HCT116 (cell line): ENCODE results near the gene TRIM63. TPM values are rescaled to one million over a fixed set of nuclear protein-coding genes. Genes with fewer than 3 reads are reported as not detected.

ENCODE experiments used
- ATAC-seq: fragments of 200-7000 bp; cut with Tn5 transposase; 2 replicates; pipeline ENCODE4 v1.9.1; 2020; ENCODE audit warnings: mild to moderate bottlenecking, moderate library complexity
- BruUV-seq: library from RNA; stranded (reverse); fragments of 400-500 nt; replicated peaks from 2 replicates; lab custom pipeline; 2021; lab: Mats Ljungman, UMichigan
- CTCF ChIA-PET: fragments of 300-600 bp; sonication (Branson Sonifier 250); formaldehyde crosslinking; loops from one replicate; lab custom pipeline; 2021; ENCODE audit warnings: antibody characterized with exemption; lab: Charles Lee
- POLR2A ChIA-PET: fragments of 300-600, 350-600 bp; sonication (Branson Sonifier 250); formaldehyde crosslinking; loops from one replicate; lab custom pipeline; 2021; ENCODE audit warnings: antibody characterized with exemption; lab: Charles Lee
- RAD21 ChIA-PET, 2 experiments: fragments of 300-600 bp; sonication (Branson Sonifier 250); formaldehyde crosslinking; loops; one replicate each; lab custom pipeline; 2023; ENCODE audit warnings: low total read pairs in 2 of 2; ENCODE audit not compliant: uncharacterized antibody in 2 of 2, unreplicated experiment in 2 of 2, low non-redundant PET in 1 of 2; lab: Charles Lee
- DNase-seq: peaks from one replicate; pipeline ENCODE4 v3.0.0-alpha.2; 2010; ENCODE audit warnings: low read depth, low spot score
- H2AFZ ChIP-seq: fragments of 200-600 bp; shearing (Covaris generic), sonication (generic); 2 replicates; pipeline ENCODE4 v1.6.1; 2017; ENCODE audit warnings: low read depth, mixed run types, mixed read lengths, antibody characterized with exemption, low read length; ENCODE audit not compliant: poor library complexity, severe bottlenecking
- H3K27ac ChIP-seq: 2 replicates; pipeline ENCODE4 v1.5.1; 2012; ENCODE audit warnings: low read depth, low read length
- H3K27me3 ChIP-seq: fragments of 200-600 bp; sonication (generic); 2 replicates; pipeline ENCODE4 v1.6.1; 2016; ENCODE audit warnings: mixed run types, low read length, mixed read lengths; ENCODE audit not compliant: insufficient read depth
- H3K36me3 ChIP-seq, 2 experiments: fragments of 200-500 bp in 1 of 2; fragments of 200-600 bp in 1 of 2; sonication (Bioruptor generic) in 1 of 2; sonication (generic) in 1 of 2; 2 replicates each; pipeline versions ENCODE4 v1.5.1 to v1.6.1; 2014 to 2016; ENCODE audit warnings: low read length in 2 of 2, inconsistent platforms in 1 of 2, mixed read lengths in 1 of 2, mixed run types in 1 of 2; ENCODE audit not compliant: insufficient read depth in 2 of 2, control insufficient read depth in 1 of 2
- H3K4me1 ChIP-seq, 2 experiments: fragments of 200-600 bp in 1 of 2; sonication (generic) in 1 of 2; 2 replicates each; pipeline versions ENCODE4 v1.5.1 to v1.6.1; 2012 to 2017; ENCODE audit warnings: low read length in 2 of 2, inconsistent platforms in 1 of 2, mild to moderate bottlenecking in 1 of 2, mixed read lengths in 1 of 2, mixed run types in 1 of 2, moderate library complexity in 1 of 2; ENCODE audit not compliant: insufficient read depth in 2 of 2, control insufficient read depth in 1 of 2
- H3K4me2 ChIP-seq: fragments of 200-600 bp; sonication (generic); 2 replicates; pipeline ENCODE4 v1.6.1; 2017; ENCODE audit warnings: mixed run types, low read length, mixed read lengths
- H3K4me3 ChIP-seq, 2 experiments: fragments of 200-600 bp in 1 of 2; sonication (generic) in 1 of 2; replicated peaks in 1 of 2; 2 replicates each; pipeline ENCODE4 v1.5.1; 2011 to 2016; ENCODE audit warnings: low read length in 2 of 2, control low read depth in 1 of 2, low read depth in 1 of 2, mild to moderate bottlenecking in 1 of 2, mixed read lengths in 1 of 2, mixed run types in 1 of 2
- H3K79me2 ChIP-seq: fragments of 200-600 bp; sonication (generic); 2 replicates; pipeline ENCODE4 v1.6.1; 2017; ENCODE audit warnings: mild to moderate bottlenecking, mixed run types, low read length, moderate library complexity, mixed read lengths; ENCODE audit not compliant: insufficient read depth
- H3K9ac ChIP-seq: fragments of 200-600 bp; sonication (generic); 2 replicates; pipeline ENCODE4 v1.6.1; 2016; ENCODE audit warnings: low read length, mixed read lengths
- H3K9me2 ChIP-seq: fragments of 200-600 bp; sonication (generic), shearing (Covaris generic); 2 replicates; pipeline ENCODE4 v1.6.1; 2017; ENCODE audit warnings: mixed run types, mild to moderate bottlenecking, moderate library complexity; ENCODE audit not compliant: insufficient read depth
- H3K9me3 ChIP-seq, 2 experiments: fragments of 200-500 bp in 1 of 2; fragments of 200-600 bp in 1 of 2; sonication (Bioruptor generic) in 1 of 2; sonication (generic) in 1 of 2; 2 replicates each; pipeline ENCODE4 v1.6.1; 2014 to 2017; ENCODE audit warnings: low read length in 2 of 2, mixed read lengths in 2 of 2, inconsistent platforms in 1 of 2, low read depth in 1 of 2, mild to moderate bottlenecking in 1 of 2, mixed run types in 1 of 2, moderate library complexity in 1 of 2; ENCODE audit not compliant: control insufficient read depth in 1 of 2, insufficient read depth in 1 of 2
- H4K20me1 ChIP-seq: fragments of 200-600 bp; sonication (generic), shearing (Covaris generic); 2 replicates; pipeline ENCODE4 v1.6.1; 2017; ENCODE audit warnings: mixed run types, mild to moderate bottlenecking, moderate library complexity; ENCODE audit not compliant: insufficient read depth
- ATF3 ChIP-seq: IDR thresholded peaks from 2 replicates; pipeline ENCODE4 v1.6.1; 2012
- CTCF ChIP-seq, 3 experiments: fragments of 200-600 bp in 1 of 3; sonication (generic) in 1 of 3; IDR thresholded peaks in 2 of 3; conservative IDR thresholded peaks in 1 of 3; 2 replicates each; pipeline ENCODE4 v1.5.1; 2012 to 2017; ENCODE audit warnings: low read depth in 2 of 3, low read length in 2 of 3, antibody characterized with exemption in 1 of 3, borderline replicate concordance in 1 of 3, control low read depth in 1 of 3, mild to moderate bottlenecking in 1 of 3, mixed read lengths in 1 of 3, mixed run types in 1 of 3, moderate library complexity in 1 of 3; ENCODE audit not compliant: insufficient read depth in 1 of 3
- ELF1 ChIP-seq: IDR thresholded peaks from 2 replicates; pipeline ENCODE4 v1.6.1; 2012; ENCODE audit warnings: low read depth, borderline replicate concordance
- EZH2 ChIP-seq: fragments of 200-600 bp; sonication (generic); IDR thresholded peaks from 2 replicates; pipeline ENCODE4 v1.6.1; 2017; ENCODE audit warnings: antibody characterized with exemption, mixed run types
- JUND ChIP-seq: IDR thresholded peaks from 2 replicates; pipeline ENCODE4 v1.6.1; 2012
- MAX ChIP-seq: IDR thresholded peaks from 2 replicates; pipeline ENCODE4 v1.6.1; 2012
- POLR2A ChIP-seq: IDR thresholded peaks from 2 replicates; pipeline ENCODE4 v1.7.0; 2011; ENCODE audit warnings: borderline replicate concordance; ENCODE audit not compliant: insufficient read depth, insufficient read length; ENCODE audit errors: extremely low read depth
- POLR2AphosphoS5 ChIP-seq: IDR thresholded peaks from 2 replicates; pipeline ENCODE4 v1.6.1; 2011; ENCODE audit warnings: mild to moderate bottlenecking, low read depth, low read length, moderate library complexity
- RAD21 ChIP-seq: IDR thresholded peaks from 2 replicates; pipeline ENCODE4 v1.6.1; 2012; ENCODE audit warnings: low read depth, mild to moderate bottlenecking
- REST ChIP-seq: IDR thresholded peaks from 2 replicates; pipeline ENCODE4 v1.6.1; 2012; ENCODE audit warnings: low read depth
- ZFX ChIP-seq: fragments of 450-650 bp; IDR thresholded peaks from 2 replicates; pipeline ENCODE4 v1.6.1; 2017
- intact Hi-C: fragments of 100-400 bp; cut with micrococcal nuclease; formaldehyde crosslinking; loops from 2 replicates; pipeline ENCODE4 v1.10.0; 2022
- total RNA-seq: library from RNA; stranded (reverse); gene quantifications from one replicate; pipeline ENCODE4 v1.2.1, GENCODE V29; 2021; ENCODE audit not compliant: unreplicated experiment

TRIM63 gene
- total RNA-seq, 1 experiment from 2014 or later: not detected

- no peak overlapping the region for H3K4me3 ChIP-seq
- H3K27ac ChIP-seq: no peak overlapping the region
- H2AFZ ChIP-seq: no peak overlapping the region
- no peaks in the 10 kb centered on the region for H4K20me1 ChIP-seq
- ATAC-seq (no peak), DNase-seq (no peak)
- ChIA-PET CTCF (no interaction called here), RAD21 (no interaction called here), POLR2A (no interaction called here)
- H3K9ac ChIP-seq: no peak overlapping the region
- no peak overlapping the region for H3K4me2 ChIP-seq
- no peaks in the 10 kb centered on the region for H3K27me3 ChIP-seq
- H3K79me2 ChIP-seq: no peaks in the 10 kb centered on the region
- intact Hi-C loops: no loop called here
- no peaks in the 10 kb centered on the region for H3K36me3 ChIP-seq
- 0 out of 4 replicates have a peak, but pooled peaks cover 0 to 5% of the 10 kb centered on the region in 2 experiments for H3K4me1 ChIP-seq
- no TSS peak for BruUV-seq
- TF ChIP-seq JUND (no peak), ELF1 (no peak), EZH2 (no peak), RAD21 (no peak), ATF3 (no peak), CTCF (IDR thresholded peaks at IDR 0.05 in 2 of 3, conservative IDR thresholded peaks at IDR 0.05 in 1 of 3; ENCODE audit: borderline replicate concordance in 1 of 3, insufficient read depth in 1 of 3, low read depth in 2 of 3, low read length in 2 of 3) (no peak), REST (no peak), POLR2A (no peak), POLR2AphosphoS5 (no peak), MAX (no peak), ZFX (no peak)
- TF ChIP-seq, all 23 proteins: peak for 0
- H3K9me2 ChIP-seq: no peaks in the 10 kb centered on the region
- no peaks in the 10 kb centered on the region for H3K9me3 ChIP-seq
Measured at GRCh38 chr1:26023009-26023408, 44.4 kb downstream of the TRIM63 start.
